Measurements from ENCODE around the gene CCDC177.

The CCDC177 gene

DNA sequence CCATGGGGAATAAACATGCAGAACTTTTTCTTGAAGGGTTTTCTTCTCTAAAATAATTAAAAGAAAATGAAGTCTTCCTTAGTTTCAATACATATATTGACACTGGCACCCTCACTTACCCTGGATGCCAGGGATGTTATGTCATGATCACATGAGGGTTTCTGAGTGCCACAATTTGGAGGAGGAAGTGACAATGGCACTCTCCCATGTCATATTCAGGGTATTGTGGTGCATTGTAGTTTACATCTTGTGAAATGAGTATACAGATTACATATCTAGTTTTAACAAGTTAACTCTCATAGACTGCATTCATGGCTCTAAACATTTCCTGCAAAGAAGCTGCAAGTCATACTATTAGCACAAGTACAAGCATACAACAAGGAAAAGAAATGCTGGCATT is 37.7 kb downstream of the CCDC177 start:
- H3K4me1 ChIP-seq (ENCODE audit: insufficient read depth, low read length): no peaks in the 10 kb centered on the region
- no peak overlapping the region for H3K9ac ChIP-seq (ENCODE audit: low read depth, low read length)
- H3K9me3 ChIP-seq (ENCODE audit: insufficient read depth, low read length, severe bottlenecking): no peaks in the 10 kb centered on the region
- H4K20me1 ChIP-seq (ENCODE audit: insufficient read depth, low read length): no peaks in the 10 kb centered on the region
- no peak overlapping the region for H3K4me2 ChIP-seq (ENCODE audit: insufficient read depth, low read length)
- no peak overlapping the region for H2AFZ ChIP-seq (ENCODE audit: low read depth, low read length)
- no peak overlapping the region for H3K4me3 ChIP-seq (ENCODE audit: low read depth in 1 of 2, low read length in 2 of 2)
- H3K27ac ChIP-seq (ENCODE audit: low read length): no peak overlapping the region
- ATAC-seq (ENCODE audit: insufficient read depth, low read depth) (no peak), DNase-seq (no peak)
- no peak for TF ChIP-seq EZH2 (IDR thresholded peaks at IDR 0.05; ENCODE audit: borderline replicate concordance, low read depth, low read length, severe bottlenecking)
- H3K79me2 ChIP-seq (ENCODE audit: insufficient read depth, low read length): no peaks in the 10 kb centered on the region
- no peaks in the 10 kb centered on the region for H3K36me3 ChIP-seq (ENCODE audit: insufficient read depth, low read length)
- peaks cover 12% of the 10 kb centered on the region for H3K27me3 ChIP-seq (ENCODE audit: insufficient read depth, low read length, poor library complexity)

DNA sequence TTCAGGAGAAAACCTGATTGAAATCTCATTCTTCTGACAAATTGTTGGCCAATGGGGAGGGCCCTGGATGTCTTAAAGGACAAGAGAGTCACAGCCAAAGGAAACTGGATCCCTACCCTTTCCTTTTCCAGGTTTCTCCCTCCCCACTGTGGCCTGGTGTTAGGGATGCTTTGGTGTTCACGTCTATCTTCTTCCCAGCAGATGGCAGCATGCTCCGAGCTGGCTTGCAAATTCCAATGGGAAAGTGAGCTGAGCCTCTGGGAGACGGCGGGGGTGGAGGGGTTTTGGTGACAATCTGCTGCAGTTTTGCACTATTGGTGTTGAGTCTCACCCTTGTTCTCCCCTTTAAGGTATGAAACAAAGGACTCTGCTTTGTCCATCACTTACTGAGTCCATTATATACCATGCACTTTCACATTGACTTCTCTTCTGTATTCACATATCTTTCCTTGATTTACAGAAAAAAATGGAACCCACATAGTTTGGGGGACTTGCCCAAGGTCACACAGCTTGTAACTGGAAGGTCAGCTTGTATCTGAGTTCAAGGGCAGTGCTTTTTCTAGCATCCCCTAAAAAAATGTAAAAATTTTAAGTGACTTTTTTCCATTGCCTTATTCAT is 39.3 kb downstream of the CCDC177 start:
- Histone ChIP-seq H3K4me3 (ENCODE audit: low read depth in 1 of 2, low read length in 2 of 2) (no peak overlapping the region), H3K4me1 (ENCODE audit: insufficient read depth, low read length) (no peaks in the 10 kb centered on the region), H3K27me3 (ENCODE audit: insufficient read depth, low read length, poor library complexity) (peaks cover 9% of the 10 kb centered on the region), H3K9me3 (ENCODE audit: insufficient read depth, low read length, severe bottlenecking) (no peaks in the 10 kb centered on the region), H4K20me1 (ENCODE audit: insufficient read depth, low read length) (no peaks in the 10 kb centered on the region), H3K9ac (ENCODE audit: low read depth, low read length) (no peak overlapping the region), H3K27ac (ENCODE audit: low read length) (no peak overlapping the region), H2AFZ (ENCODE audit: low read depth, low read length) (no peak overlapping the region), H3K4me2 (ENCODE audit: insufficient read depth, low read length) (no peak overlapping the region), H3K36me3 (ENCODE audit: insufficient read depth, low read length) (no peaks in the 10 kb centered on the region), H3K79me2 (ENCODE audit: insufficient read depth, low read length) (no peaks in the 10 kb centered on the region)
- no peak for DNase-seq
- no peak for TF ChIP-seq EZH2 (IDR thresholded peaks at IDR 0.05; ENCODE audit: borderline replicate concordance, low read depth, low read length, severe bottlenecking)
- TF ChIP-seq, protein P1, sequence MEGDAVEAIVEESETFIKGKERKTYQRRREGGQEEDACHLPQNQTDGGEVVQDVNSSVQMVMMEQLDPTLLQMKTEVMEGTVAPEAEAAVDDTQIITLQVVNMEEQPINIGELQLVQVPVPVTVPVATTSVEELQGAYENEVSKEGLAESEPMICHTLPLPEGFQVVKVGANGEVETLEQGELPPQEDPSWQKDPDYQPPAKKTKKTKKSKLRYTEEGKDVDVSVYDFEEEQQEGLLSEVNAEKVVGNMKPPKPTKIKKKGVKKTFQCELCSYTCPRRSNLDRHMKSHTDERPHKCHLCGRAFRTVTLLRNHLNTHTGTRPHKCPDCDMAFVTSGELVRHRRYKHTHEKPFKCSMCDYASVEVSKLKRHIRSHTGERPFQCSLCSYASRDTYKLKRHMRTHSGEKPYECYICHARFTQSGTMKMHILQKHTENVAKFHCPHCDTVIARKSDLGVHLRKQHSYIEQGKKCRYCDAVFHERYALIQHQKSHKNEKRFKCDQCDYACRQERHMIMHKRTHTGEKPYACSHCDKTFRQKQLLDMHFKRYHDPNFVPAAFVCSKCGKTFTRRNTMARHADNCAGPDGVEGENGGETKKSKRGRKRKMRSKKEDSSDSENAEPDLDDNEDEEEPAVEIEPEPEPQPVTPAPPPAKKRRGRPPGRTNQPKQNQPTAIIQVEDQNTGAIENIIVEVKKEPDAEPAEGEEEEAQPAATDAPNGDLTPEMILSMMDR (IDR thresholded peaks at IDR 0.05; ENCODE audit: borderline replicate concordance, extremely low read depth, low read length, poor library complexity, severe bottlenecking): peak; percentile 46
- no peak for ATAC-seq (ENCODE audit: insufficient read depth, low read depth)

DNA sequence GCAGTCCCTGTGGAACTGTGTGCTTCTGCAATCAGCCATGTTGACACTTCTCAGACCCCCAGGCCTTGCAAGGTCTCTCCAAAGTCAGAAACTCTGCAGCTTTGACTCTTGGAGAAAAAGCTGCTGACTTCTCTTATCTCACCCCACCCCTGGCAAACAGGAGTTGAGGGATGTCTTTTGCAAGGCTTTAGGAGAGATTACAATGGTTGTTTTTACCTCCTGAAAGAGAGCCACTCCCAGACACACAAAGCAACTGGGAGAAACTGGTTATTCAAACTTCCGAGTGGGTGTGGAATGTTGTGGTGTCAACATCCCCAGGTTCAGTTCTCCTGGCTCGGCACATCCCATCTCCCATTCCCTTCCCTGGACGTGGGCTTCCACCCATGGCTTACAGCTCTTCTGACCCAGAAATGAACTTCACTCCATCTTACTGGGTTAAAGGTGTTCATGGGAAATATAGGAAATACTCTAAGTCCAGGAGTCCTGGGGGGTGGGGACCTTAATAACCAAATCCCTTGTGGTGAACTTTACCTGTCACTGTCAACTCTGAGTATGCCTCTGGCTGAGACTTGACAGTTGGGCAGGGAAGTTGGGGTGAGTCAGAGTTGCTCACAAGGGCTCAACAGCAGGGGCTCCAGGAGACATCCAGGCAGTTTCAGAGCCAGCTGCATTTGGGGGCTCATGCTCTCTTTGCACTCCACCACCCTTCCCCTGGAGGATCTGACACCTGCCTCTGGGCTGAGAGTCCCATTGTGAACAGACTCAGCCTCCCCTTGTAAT is 41.9 kb downstream of the CCDC177 start:
- no peak overlapping the region for H3K9ac ChIP-seq (ENCODE audit: low read depth, low read length)
- H3K4me1 ChIP-seq (ENCODE audit: insufficient read depth, low read length): no peaks in the 10 kb centered on the region
- no peak for ATAC-seq (ENCODE audit: insufficient read depth, low read depth)
- TF ChIP-seq EZH2 (IDR thresholded peaks at IDR 0.05; ENCODE audit: borderline replicate concordance, low read depth, low read length, severe bottlenecking): no peak
- TF ChIP-seq, protein P1 (IDR thresholded peaks at IDR 0.05; ENCODE audit: borderline replicate concordance, extremely low read depth, low read length, poor library complexity, severe bottlenecking): no peak
- no peak for DNase-seq
- no peaks in the 10 kb centered on the region for H3K36me3 ChIP-seq (ENCODE audit: insufficient read depth, low read length)
- H4K20me1 ChIP-seq (ENCODE audit: insufficient read depth, low read length): no peaks in the 10 kb centered on the region
- no peak overlapping the region for H2AFZ ChIP-seq (ENCODE audit: low read depth, low read length)
- H3K4me3 ChIP-seq (ENCODE audit: low read depth in 1 of 2, low read length in 2 of 2): no peak overlapping the region
- no peaks in the 10 kb centered on the region for H3K9me3 ChIP-seq (ENCODE audit: insufficient read depth, low read length, severe bottlenecking)
- H3K27ac ChIP-seq (ENCODE audit: low read length): no peak overlapping the region
- no peak overlapping the region for H3K4me2 ChIP-seq (ENCODE audit: insufficient read depth, low read length)
- H3K79me2 ChIP-seq (ENCODE audit: insufficient read depth, low read length): no peaks in the 10 kb centered on the region
- peaks cover 10% of the 10 kb centered on the region for H3K27me3 ChIP-seq (ENCODE audit: insufficient read depth, low read length, poor library complexity)

DNA sequence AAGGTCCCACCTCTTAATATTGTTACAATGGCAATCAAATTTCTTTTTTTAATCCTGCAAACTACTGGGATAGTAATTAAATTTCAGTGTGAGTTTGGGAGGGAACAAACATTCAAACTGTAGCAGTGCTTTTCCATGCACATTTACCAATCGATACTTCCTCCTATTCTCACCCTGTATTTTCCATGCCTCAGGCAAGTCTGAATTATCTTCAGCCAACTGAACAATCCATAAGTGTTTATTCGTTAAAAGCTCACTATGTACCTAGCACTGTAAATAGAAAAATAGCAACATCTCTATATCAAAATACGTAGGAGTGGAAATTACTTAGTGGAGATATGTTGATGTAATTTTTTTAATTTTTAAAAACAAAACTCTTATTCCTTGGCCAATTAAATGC is 43.5 kb downstream of the CCDC177 start:
- TF ChIP-seq, protein P1 (IDR thresholded peaks at IDR 0.05; ENCODE audit: borderline replicate concordance, extremely low read depth, low read length, poor library complexity, severe bottlenecking): no peak
- TF ChIP-seq EZH2 (IDR thresholded peaks at IDR 0.05; ENCODE audit: borderline replicate concordance, low read depth, low read length, severe bottlenecking): no peak
- H4K20me1 ChIP-seq (ENCODE audit: insufficient read depth, low read length): no peaks in the 10 kb centered on the region
- no peak overlapping the region for H3K27ac ChIP-seq (ENCODE audit: low read length)
- no peak overlapping the region for H3K4me2 ChIP-seq (ENCODE audit: insufficient read depth, low read length)
- H3K79me2 ChIP-seq (ENCODE audit: insufficient read depth, low read length): no peaks in the 10 kb centered on the region
- ATAC-seq (ENCODE audit: insufficient read depth, low read depth) (no peak), DNase-seq (no peak)
- H3K36me3 ChIP-seq (ENCODE audit: insufficient read depth, low read length): no peaks in the 10 kb centered on the region
- H2AFZ ChIP-seq (ENCODE audit: low read depth, low read length): no peak overlapping the region
- H3K9ac ChIP-seq (ENCODE audit: low read depth, low read length): no peak overlapping the region
- no peaks in the 10 kb centered on the region for H3K4me1 ChIP-seq (ENCODE audit: insufficient read depth, low read length)
- no peaks in the 10 kb centered on the region for H3K9me3 ChIP-seq (ENCODE audit: insufficient read depth, low read length, severe bottlenecking)
- no peak overlapping the region for H3K4me3 ChIP-seq (ENCODE audit: low read depth in 1 of 2, low read length in 2 of 2)
- H3K27me3 ChIP-seq (ENCODE audit: insufficient read depth, low read length, poor library complexity): peaks cover 6% of the 10 kb centered on the region
